ENCODE results near the gene ZNF865. TPM values are rescaled to one million over a fixed set of nuclear protein-coding genes. Genes with fewer than 3 reads are reported as not detected.

Gene ZNF865
- total and polyA plus RNA-seq, 10 of the 15 experiments (the other 5 are each of a cell fraction or from before 2014, with no cell fraction given) = 0.02 to 18.3 (median 0.90) TPM

DNA sequence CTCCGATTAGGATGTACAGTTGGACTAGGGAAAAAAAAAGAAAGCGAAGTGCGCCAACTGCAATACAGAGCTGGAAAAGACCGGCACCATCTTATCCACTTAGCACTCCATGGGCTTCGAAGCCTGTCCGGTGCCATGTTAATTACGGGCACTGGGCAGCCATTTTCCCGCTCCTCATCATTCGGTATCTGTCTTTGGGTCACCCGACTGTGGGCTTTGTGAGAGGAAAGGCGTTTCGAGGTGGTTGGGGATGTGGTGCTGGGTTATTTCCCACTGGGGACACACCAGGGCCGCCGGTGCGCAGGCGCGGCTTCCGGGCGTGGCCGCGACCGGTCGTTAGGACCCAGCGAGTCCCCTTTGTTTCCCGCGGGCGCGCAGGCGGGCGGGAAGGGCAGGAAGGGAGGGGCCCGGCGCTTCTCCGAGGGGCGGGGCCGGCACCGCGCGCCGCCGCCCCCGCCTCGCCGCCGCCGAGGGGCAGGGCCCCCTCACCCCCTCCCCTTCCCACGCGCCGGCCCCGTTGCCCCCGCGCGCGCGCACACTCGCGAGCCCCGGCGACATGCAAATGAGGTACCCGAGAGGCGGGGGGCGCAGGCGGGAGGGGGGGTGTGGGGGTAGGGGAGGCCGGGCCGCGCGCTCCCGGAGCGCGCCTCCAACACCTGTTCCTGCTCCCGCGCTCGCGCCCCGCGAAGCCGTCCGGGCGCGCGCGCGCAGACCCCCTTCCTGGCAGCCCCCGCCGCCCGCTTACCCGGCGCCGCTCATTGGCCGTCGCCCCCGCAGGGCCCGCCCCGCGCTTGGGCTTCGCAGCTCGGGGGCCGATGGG lies 5.4 kb upstream of the ZNF865 start, which contains the start of gene ZNF524 (continued):
- TF ChIP-seq MEF2B (IDR thresholded peaks at IDR 0.05; ENCODE audit: partially characterized antibody, poor library complexity, severe bottlenecking) (no peak), STAT1 (conservative IDR thresholded peaks at IDR 0.05) (peak; percentile 93; the same call in 1 of the 2 replicates), POLR2AphosphoS2 (IDR thresholded peaks at IDR 0.05; ENCODE audit: low read depth, low read length) (no peak), BCLAF1 (IDR thresholded peaks at IDR 0.05) (no peak), IRF4 (IDR thresholded peaks at IDR 0.05; ENCODE audit: low read depth, low read length) (no peak), RAD21 (IDR thresholded peaks at IDR 0.05; ENCODE audit: insufficient read depth, low read depth, low read length) (no peak), ZBTB33 (IDR thresholded peaks at IDR 0.05) (no peak), HDAC2 (IDR thresholded peaks at IDR 0.05) (no peak), KDM1A (IDR thresholded peaks at IDR 0.05; ENCODE audit: borderline replicate concordance) (no peak), CHD4 (IDR thresholded peaks at IDR 0.05) (no peak), MAX (IDR thresholded peaks at IDR 0.05; ENCODE audit: low read depth, low read length) (no peak), FOXK2 (IDR thresholded peaks at IDR 0.05) (no peak), ZNF24 (IDR thresholded peaks at IDR 0.05) (no peak), REST (IDR thresholded peaks at IDR 0.05; ENCODE audit: low read depth, low read length) (no peak), E4F1 (IDR thresholded peaks at IDR 0.05; ENCODE audit: borderline replicate concordance, partially characterized antibody) (peak; percentile 91)
- TF ChIP-seq, protein P1, sequence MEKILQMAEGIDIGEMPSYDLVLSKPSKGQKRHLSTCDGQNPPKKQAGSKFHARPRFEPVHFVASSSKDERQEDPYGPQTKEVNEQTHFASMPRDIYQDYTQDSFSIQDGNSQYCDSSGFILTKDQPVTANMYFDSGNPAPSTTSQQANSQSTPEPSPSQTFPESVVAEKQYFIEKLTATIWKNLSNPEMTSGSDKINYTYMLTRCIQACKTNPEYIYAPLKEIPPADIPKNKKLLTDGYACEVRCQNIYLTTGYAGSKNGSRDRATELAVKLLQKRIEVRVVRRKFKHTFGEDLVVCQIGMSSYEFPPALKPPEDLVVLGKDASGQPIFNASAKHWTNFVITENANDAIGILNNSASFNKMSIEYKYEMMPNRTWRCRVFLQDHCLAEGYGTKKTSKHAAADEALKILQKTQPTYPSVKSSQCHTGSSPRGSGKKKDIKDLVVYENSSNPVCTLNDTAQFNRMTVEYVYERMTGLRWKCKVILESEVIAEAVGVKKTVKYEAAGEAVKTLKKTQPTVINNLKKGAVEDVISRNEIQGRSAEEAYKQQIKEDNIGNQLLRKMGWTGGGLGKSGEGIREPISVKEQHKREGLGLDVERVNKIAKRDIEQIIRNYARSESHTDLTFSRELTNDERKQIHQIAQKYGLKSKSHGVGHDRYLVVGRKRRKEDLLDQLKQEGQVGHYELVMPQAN (conservative IDR thresholded peaks at IDR 0.05) = peak; percentile 65; the same call in 1 of the 2 replicates
